ENCODE measurements around the gene FOXF1. TPM values are rescaled to one million over a fixed set of nuclear protein-coding genes. Genes with fewer than 3 reads are reported as not detected.

FOXF1 gene
- polyA plus RNA-seq, 3 donors, result 0.13 to 0.16 TPM; not detected in 1

DNA sequence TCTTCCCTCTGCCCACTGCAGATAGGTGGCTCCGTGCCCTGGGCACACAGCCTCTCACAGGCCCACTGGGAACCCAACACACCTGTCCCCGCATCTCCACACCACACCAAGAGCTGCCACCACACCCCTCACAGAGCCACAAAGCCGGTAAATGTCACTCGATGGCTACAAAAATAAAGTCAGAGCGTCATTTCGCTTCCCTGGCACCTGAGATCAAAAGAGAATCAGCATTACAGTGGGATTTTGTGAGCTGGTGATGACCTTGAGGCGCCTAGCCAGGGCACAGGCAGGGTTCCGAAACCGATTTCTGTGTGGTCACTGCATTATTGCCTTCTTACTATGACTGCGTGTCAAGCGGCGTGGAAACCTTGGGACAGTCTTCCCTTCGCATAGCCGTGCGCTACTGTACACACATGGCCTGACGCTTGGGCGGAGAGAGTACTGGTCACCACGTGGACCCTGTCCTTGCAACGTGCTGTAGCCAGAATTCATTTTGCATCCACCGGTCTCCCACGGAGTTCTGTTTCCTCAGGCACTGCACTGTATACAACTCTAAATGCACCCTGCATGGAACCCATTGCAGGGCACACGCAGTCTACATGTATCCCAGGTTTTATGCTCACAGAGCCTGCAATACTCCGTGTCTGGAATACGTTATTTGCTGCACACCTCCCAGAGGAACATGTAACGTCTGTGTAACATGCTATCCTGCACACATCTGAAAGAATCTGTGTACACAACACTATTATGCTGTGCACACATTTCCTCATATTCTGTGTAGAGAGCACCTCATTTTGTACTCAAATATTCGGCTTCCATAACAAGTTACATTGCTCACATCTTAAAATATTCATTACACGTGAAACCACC is 5.8 kb upstream of the FOXF1 start:
- no peak for DNase-seq

DNA sequence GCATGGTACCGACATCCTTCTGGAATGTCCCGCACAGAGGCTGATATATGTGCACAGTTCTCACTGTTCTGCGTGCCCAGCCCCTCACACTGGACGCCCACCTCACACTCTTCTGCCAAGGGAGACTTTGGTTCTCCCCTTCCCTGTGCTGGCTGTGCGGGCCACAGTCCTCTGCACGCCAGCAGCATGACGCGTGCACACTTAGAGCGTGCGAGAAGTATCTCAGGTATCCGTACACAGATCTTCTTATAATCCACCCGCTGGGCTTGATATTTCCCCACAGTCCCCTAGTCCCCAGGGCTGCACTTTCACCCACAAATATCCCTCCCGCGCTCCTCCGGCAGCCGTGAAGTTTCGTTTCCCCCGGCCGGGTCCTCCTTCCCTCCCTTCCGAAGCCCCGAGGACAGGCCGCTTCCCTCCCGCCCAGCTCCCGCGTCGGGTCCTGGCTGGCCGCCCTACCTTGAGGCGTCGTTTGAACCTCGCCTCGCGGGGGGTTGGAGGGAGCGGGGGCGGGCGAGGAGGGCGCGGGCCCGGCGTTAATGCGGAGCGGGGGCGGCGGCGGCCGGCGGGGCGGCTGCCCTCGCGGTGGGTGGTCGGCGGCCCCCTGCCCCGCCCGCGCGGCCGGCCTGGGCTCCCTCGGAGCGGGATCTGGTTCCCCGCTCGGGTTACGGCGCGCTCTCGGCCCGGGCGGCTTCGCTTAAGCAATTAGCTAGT is 5.0 kb upstream of the FOXF1 start:
- DNase-seq, result no peak

DNA sequence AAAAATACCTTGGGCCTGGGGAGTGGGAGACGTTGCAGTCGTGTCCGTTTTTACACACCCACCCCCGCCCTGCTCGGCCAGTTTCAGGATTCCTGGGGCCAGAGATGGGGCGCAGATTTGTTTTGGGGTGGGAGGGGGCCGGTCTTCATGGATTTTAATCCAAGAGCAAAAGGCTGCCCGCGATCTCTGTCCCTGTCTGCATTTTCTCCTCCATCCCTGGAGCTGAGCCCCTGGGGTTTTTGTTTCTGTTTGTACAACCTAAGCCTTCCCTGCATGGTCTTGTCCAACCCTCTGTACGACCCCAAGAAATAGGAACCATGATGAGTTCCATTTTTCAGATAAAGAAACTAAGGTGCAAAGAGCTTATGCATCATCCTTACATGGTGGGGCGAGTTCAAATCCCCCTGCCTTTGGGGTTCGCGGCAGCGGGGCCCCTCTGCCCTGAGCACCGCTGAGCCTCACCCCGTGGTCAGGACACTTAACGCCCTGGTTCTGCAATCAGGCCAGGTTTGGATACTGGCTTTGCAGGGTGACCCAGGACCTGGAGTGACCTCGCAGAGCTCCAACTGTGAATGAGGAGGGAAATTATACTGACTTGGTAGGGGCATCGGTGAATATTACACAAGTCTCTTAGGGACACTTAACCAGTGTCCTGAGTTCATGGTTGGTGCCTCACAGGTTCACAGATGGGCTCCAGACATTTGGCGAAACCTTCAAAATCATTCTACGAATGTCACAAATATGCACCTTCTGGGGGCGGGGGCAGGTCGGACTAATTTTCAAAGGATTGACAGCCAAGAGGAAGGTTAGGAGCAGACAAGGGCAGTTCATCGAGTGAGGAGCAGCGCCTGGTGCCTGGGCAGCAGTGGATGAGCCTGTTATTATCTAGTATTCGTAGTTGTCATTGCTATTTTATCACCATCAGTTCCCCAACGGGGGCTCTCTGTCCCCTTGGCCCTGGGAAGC is 4.1 kb upstream of the FOXF1 start:
- no peak for DNase-seq

DNA sequence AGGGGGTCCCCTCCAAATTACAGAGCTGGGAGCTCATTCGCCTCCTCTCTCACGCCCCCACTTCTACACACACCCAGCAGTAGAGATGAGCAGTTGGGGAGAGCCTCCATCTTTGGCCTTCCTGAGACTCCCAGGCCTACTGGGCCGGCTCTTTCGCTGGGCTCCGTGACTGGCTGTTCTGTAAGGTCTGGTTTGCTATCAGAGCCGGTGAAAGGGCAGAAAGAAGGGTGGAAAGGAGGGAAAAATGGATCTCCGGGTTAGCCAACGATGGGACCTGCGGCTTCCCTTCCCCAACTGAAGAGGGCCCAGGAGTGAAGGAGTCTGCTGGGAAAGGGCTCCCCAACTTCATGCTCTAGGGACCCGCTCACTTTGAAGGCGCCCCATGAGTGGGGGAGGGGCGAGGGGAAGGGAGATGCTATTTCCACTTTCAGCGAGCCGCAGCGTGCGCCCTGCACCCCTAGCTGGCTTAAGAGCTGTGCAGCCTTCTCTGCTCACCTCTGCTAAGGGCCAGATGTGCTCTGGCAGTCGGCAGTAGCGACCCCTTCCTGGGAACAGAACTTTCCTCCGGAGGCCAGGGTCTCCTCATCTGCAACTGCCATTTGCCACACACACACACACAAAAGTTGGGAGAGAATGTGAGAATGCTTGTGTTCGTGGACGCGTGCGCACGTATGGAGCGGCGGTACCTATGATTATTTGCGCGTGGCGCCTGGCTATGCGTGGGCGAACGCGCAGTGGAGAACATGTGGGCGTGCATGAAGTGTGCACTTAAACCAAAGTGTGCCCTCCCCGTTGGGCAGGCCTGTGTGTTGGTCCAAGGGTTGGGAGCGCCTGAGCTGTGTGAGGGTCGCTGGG is 2.9 kb upstream of the FOXF1 start:
- DNase-seq, result no peak

DNA sequence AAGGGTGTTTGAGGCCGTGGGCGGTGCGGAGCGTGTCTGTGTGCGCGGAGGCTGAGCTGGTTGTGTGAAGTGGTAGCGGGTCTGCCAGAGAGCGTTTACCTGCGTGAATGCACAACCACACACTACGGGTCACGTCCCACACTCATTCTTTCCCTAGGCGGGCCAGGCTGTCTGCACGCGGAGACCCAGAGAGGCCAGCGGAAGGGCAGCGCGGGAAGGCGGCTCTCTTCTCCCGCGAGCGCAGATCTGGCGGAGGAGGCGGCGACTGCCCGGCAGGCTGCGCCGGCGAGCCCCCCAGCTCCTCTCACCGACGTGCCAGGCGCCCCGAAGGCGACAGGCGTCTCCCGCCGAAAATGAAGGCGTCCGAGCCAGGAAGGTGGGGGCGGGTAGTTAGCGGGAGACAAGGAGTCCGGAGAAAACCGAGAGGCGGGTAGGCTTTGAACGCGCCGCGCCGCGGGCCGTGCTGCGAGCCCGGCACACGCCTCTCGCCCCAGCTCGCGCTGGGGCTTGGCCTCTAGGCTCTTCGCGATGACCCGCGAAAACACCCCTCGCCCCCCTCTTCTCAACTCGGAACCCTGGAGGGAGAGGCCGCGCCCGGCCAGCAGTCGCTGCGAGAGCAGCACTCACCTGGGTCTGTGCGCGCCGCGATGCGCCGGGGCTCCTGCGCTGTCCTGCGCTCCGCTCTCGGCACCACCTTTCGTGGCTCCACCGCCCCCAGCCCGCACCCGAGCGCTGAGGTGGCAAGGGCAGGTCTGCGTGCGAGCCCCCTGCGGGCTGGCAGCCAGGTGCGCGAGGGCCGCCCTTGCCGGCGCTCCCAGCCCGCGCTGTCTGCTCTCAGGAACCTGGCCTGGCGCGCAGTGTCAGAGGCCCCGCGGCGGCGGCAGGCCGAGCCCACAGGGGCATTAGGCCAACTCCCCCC is 2.0 kb upstream of the FOXF1 start:
- DNase-seq, result no peak

DNA sequence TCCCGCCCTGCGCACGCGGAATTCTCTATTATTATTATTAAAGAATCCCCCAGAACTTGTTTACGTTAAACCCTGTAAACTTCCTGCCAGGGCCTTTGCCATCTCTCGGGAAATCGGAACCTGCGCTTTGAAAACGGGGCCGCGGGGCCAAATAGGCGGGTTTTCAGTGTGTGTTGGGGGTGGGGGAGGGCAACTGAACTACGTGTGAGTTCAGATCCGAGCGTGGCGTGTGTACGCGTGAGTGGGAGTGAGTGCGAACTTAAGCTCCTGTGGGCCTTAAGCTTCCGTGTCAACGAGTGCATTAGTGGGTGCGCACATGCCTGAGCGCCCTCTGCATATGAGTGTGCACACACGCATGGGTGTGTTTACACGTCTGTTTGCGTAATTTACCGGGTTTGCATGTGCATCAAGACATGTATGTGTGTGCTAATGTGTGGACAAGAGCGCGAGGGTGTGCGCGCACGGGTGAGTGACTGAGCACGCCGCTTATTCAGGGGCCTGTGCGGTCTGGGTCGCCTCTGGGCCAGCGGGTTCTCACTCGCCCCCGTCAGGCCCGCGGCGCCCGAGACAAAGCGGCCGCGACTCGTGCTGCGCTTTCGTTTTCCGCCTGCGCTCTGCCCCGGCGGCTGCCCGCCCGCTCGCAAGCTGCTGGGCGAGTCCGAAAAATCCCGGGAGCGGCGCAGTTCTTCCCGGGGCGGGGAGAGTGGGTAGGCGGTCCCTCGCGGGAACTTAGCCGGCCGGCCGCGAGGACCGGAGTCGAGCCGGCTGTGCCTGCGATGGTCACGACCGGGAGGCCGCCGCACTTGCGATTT is 1.2 kb upstream of the FOXF1 start:
- peak; percentile 54 for DNase-seq

DNA sequence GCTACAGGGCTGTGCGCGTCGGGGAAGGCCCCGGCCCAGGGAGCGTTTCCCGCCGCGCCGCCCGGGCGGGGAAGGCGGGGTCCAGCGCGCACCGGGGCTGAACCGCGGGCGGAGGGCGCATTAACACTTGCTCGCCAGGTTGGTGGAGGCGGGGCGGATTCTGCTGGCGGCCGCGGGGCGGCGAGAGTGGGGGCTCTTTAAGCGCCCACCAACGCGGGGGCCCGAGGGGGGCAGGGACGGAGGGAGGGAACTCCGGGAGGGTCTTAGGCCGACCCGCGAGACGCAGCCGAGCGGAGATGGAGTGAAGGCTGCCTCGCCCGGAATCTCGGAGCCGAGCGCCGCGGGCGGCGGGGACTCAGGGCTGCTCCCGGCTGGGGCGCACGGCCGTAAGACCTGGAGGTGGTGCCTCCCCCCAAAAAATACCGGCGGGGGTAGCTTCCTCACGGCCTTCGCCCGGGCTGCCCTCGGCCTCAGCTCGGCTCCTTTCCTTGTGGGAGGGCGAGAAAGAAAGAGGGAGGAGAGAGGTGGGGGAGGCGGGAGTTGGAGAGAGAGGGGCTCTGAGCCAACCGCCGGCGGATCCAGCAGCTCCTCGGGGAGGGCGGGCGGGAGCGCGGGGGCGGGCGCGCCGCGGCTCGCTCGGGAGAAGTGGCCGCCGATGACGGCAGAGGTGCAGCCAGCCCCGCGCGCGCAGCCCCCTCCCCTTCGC is 415 bp upstream of the FOXF1 start:
- DNase-seq, result no peak

DNA sequence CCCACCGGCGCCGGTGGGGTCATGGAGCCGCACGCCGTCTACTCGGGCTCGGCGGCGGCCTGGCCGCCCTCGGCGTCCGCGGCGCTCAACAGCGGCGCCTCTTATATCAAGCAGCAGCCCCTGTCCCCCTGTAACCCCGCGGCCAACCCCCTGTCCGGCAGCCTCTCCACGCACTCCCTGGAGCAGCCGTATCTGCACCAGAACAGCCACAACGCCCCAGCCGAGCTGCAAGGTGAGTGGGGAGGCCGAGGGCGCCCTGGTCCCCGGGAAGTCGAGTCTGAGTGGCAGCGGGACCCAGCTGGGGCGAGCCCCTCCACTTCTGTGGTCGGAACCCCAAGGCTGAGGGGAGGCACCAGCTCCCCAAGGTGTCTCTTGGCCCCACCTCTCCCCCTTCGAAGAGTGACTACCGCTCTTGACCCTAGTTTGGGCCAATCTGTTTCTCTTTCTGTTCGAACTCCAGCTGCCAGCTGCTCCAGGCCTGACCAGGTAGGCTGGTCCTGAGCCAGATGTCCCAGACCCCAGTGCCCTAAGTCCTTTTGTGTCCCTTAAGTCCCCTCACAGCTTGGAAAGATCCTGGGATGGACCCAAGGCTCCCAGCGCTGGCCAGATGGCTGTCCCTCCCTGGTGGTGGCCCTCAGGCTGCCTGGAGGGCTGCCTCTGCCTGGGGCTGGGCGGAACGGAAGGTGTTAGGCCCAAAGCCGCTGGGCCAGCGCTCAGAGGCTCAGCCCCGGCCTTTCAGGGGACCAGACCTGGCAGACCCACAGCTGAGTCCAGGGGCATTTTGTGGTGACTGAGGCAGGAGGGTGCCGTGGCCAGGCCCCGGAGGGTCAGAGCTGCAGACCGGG is 1.2 kb downstream of the FOXF1 start:
- no peak for DNase-seq

DNA sequence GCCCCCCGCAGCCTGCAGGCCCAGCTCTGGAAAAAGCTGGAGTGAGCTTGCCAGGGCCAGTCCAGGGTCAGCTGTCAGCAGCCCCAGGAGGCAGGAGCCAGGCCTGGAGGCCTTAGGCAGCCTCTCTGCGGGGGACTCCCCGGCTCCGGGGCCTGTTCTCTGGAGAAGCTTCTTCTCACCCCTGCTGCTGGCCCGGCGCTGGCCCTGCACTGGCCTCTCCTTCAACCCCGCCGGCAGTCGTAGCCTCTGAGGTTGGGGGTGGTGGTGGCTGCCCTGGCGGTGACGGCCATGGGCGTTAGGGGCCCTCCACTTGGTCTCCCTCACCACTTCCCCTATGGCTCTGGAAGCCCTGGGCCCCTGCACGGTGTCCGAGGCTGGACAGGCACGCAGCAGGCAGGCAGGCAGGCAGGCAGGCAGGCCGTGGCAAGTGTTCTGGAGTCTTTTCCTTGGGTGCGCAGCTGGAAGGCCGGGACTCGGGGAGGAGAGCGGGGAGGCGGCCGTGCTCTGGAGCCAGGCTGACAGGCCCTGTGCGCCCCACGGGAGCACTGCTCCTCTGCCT is 2.1 kb downstream of the FOXF1 start:
- DNase-seq, result no peak

DNA sequence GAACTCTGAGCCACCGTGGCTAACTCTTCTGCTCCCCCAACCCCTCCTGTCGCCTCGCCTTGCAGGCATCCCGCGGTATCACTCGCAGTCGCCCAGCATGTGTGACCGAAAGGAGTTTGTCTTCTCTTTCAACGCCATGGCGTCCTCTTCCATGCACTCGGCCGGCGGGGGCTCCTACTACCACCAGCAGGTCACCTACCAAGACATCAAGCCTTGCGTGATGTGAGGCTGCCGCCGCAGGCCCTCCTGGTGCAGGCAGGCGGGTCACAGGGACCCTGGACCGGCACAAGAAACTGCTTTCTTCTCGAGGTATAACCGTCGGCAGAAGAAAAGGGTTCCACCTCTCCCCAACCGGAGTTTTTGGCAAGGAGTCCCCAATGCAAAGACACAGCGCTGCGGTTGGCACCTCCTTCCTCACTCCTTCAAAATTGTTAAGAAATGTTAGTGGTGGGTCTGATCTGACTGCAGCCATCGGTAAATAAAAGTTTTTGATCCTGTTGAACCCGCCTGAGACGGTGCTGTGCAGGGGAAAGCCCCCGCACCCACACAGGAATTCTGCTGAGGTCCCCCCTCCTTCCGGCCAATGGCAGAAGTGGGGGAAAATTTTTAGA is 2.6 kb downstream of the FOXF1 start:
- no peak for DNase-seq

DNA sequence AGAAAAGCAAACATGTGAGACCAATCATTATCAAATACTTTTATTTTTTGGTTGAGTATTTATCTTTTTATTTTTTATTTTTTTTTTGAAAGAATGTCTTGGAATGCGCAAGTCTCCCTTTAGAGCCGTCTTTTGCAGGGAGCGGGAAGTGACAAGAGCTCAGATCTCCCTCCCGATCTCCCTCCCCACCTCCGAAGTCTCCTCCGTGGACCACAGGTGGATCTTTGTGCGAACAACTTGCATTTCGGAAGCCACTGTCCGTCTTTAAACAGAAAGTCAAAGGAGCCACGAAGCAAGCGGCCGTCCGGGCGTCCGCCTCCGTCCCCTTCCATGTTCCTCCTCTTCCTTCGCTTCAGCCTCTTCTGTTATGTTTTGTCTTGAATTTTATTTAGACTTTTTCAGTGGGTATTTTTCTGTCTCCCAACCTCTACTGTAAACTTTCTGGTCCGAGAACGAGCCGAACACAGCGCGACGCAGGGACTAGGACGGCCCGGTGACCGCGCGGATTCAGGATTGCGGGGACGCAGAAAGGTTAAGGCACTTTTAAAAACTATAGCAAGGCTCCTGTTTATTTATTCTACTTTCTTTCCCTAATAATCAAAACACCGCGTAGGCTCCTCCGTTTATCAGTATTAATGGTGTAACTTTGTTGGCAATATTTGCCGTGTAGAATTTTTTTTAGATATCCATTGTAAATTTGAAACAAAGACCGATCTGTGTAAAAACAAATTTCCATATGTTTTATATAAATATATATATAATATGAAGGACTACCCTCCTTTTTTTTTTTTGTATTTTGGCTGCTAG is 3.3 kb downstream of the FOXF1 start:
- DNase-seq, result no peak

DNA sequence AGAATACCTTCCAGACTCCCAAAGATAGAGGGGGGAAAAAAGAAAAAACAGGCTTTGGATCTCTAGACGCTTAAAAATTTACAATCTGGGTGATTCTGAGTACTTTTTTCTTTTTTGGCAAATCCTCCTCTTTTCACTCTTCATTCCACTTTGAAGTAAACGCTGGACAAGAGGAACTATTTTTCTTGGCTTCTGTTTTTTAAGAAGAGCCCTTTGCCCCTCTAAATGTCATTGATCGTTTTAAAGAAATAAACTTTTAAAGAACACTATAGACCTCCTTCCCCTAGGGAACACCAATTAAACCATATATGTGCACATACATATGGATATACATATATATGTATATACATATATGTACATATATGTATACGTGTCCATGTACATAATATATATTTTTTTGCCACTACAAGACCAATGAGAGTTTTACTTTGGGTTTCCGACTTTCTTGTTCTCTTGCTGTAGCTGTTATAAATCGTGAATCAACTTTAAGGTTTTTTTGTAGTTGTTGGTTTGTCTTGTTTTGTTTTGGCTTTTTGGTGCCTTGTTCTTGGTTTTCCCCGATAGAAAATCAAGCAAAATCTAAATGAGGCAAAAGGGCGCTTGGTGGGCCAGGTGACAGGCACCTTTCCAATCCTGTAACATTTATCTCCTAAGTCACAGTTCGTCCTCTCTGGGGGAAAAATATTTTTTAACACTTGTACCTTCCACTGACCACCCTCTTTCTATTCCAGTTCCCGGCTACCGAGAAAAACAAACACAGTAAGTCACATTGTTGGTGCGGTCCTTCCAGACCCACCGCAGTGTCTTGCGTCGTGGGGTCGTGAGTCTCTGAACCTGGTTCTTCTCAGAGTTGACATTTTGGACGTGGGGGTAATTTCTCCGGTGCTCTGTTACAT is 4.4 kb downstream of the FOXF1 start:
- DNase-seq, result no peak

DNA sequence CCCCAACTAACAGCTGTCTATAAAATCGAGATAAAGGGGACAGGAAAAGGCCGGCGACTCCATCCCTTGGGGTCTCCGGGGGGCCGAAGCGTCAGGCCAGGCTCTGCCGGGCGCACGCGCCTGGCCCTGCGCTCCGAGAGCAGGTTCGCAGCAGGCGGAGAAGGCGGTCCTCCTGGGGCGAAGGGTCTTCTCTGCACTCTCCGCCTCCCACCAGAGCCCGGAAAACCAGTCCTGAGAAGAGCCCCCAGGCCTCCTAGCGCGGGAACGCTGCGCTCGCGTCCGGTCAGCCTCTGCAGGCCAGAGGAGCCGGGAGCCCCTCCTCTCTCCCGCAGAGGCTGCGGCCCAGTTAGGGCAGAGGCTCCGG is 5.1 kb downstream of the FOXF1 start:
- DNase-seq, result no peak

DNA sequence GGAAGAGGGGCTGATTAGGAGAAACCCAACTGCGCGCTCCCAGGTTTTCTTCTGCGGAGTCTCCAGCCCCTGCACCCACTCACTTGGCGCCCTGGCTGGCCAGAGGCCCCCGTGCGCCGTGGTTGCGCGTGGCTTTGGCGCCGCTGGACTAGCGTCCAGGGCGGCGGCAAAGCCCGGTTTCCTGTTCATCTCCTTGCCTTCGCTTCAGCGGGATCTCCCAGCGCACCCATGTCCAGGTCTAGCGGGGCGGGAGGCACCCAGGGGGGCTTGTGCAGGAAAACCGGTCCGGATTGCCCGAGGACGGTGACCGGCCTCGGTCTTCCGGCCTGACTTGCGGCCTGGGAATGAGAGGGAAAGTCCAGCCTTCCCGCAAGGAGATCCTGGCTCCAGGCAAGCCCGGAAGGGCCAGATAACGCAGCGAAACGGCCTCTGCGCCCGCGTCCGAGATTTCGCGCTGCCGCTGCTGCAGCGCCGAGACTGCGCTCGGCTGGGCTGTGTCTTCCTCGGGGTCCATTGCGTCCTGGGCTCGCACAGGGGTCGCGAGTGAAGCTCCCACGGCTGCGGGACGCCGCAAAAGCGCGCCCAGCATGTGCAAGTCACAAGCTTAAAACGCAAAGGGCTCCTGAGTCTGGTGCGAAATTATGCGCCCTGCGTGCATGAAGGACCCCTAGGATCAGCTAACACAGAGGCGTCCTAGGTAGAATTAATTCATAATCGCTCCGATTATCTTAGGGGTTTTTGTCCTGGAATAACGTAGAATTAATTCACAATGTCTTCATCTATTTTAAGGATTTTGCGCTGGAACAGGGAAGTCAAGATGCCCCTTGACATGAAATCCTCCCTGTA is 5.7 kb downstream of the FOXF1 start:
- no peak for DNase-seq
